OCI-LY1 (cell line): ENCODE results near the gene SERINC3.

Experiments
- EZH2 ChIP-seq: fragments of 200-600 bp; sonication (generic), shearing (Covaris generic); IDR thresholded peaks from 2 replicates; pipeline ENCODE4 v1.8.0; 2017; ENCODE audit warnings: borderline replicate concordance, mixed run types, mild to moderate bottlenecking, antibody characterized with exemption, low read length, moderate library complexity, mixed read lengths
- TF ChIP-seq, protein P1 (sequence below): fragments of 200-600 bp; sonication (generic), shearing (Covaris generic); IDR thresholded peaks from 2 replicates; pipeline ENCODE4 v1.5.1; 2017; ENCODE audit warnings: mild to moderate bottlenecking, antibody characterized with exemption, low read length, moderate library complexity, mixed read lengths

DNA sequence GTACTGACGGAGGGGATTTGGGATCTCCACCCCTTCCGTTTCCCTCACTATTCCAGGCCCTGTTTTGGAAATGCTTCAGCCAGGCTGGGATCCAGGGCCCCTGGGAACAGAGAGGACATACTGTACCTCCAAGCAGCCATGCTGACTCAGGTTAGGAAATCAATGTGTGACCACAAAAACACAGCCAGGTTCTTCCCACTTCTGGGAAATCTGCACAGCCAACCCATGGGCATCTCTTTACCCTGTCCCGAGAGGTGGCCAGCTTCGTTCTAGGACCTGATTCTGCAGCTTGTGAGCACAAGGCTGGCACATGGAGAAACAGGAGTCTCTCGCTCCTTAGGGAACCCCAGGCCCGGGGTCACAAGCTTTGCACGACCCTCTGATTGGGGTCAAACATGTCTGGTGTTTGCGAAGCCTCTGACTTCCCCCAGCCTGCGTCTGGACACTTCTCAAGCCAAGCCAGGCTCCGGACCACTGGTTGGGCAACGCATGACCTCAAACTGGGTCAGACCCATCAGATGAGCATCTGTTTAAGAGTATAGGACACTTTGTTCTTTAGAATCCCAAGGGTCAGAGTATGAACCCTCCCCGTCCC is 54.5 kb downstream of the SERINC3 start:
- TF ChIP-seq, protein P1, sequence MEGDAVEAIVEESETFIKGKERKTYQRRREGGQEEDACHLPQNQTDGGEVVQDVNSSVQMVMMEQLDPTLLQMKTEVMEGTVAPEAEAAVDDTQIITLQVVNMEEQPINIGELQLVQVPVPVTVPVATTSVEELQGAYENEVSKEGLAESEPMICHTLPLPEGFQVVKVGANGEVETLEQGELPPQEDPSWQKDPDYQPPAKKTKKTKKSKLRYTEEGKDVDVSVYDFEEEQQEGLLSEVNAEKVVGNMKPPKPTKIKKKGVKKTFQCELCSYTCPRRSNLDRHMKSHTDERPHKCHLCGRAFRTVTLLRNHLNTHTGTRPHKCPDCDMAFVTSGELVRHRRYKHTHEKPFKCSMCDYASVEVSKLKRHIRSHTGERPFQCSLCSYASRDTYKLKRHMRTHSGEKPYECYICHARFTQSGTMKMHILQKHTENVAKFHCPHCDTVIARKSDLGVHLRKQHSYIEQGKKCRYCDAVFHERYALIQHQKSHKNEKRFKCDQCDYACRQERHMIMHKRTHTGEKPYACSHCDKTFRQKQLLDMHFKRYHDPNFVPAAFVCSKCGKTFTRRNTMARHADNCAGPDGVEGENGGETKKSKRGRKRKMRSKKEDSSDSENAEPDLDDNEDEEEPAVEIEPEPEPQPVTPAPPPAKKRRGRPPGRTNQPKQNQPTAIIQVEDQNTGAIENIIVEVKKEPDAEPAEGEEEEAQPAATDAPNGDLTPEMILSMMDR, result no peak
- no peak for TF ChIP-seq EZH2
